ENCODE results near the gene RNF123. TPM values are rescaled to one million over a fixed set of nuclear protein-coding genes. Genes with fewer than 3 reads are reported as not detected.

RNF123 gene
- polyA plus RNA-seq, 1 of the 3 experiments (the other 2 are of a cell fraction): 48.1 TPM

GRCh38 chr3:49712166-49712565 is 22.8 kb downstream of the RNF123 start:
- POLR2A ChIA-PET: interaction anchor here (0.9 to 1.2 kb wide), 2 partner anchors 11 to 173 kb away, joined by 4 read pairs; partner anchors contain the start of gene GMPPB
- H3K4me3 ChIP-seq (ENCODE audit: low read depth in 2 of 2, low read length in 1 of 2): no peak overlapping the region
- 98% methylated on average over 4 of the region's 11 CpGs for WGBS (ENCODE audit: low lambda C conversion rate)

More at GRCh38 chr3:49712166-49712565, 22.8 kb downstream of the RNF123 start:
- DNase-seq: no peak
- no peak for TF ChIP-seq NRF1 (IDR thresholded peaks at IDR 0.05; ENCODE audit: low read depth, low read length)
- TF ChIP-seq IRF3 (IDR thresholded peaks at IDR 0.05; ENCODE audit: low read depth, low read length): no peak
- no peak for TF ChIP-seq EP300 (IDR thresholded peaks at IDR 0.05; ENCODE audit: borderline replicate concordance in 1 of 2, low read depth in 1 of 2, low read length in 1 of 2)
- TF ChIP-seq ELF1 (IDR thresholded peaks at IDR 0.05): no peak
- no peak for TF ChIP-seq TCF12 (IDR thresholded peaks at IDR 0.05)
- no peak for TF ChIP-seq YY1 (IDR thresholded peaks at IDR 0.05; ENCODE audit: low read depth)
- TF ChIP-seq JUND (IDR thresholded peaks at IDR 0.05): no peak
- TF ChIP-seq CTCF (IDR thresholded peaks at IDR 0.05): no peak
- no peak for TF ChIP-seq TAF1 (IDR thresholded peaks at IDR 0.05; ENCODE audit: borderline replicate concordance, low read depth, low read length)
- no peak for TF ChIP-seq FOXJ3 (CRISPR knock-in tag; IDR thresholded peaks at IDR 0.05)
- TF ChIP-seq ZBTB33 (IDR thresholded peaks at IDR 0.05; ENCODE audit: borderline replicate concordance, low read depth): no peak
- TF ChIP-seq GATA2 (CRISPR knock-in tag; IDR thresholded peaks at IDR 0.05): no peak
- no peak for TF ChIP-seq NFIC (IDR thresholded peaks at IDR 0.05; ENCODE audit: borderline replicate concordance)
- no peak for TF ChIP-seq CHD2 (IDR thresholded peaks at IDR 0.05; ENCODE audit: low read length, partially characterized antibody)
- no peak for TF ChIP-seq SMC3 (IDR thresholded peaks at IDR 0.05; ENCODE audit: low read depth, low read length)
- CTCF ChIA-PET: interaction anchor here (0.9 to 1.9 kb wide), 5 partner anchors 9 to 173 kb away, joined by 3 to 14 read pairs (median 4); no protein-coding TSS in a partner anchor
- no peaks in the 10 kb centered on the region for H3K79me2 ChIP-seq (ENCODE audit: insufficient read depth)
- no peaks in the 10 kb centered on the region for H3K9me2 ChIP-seq
- no peak overlapping the region for H3K9ac ChIP-seq
- no peaks in the 10 kb centered on the region for H3K4me1 ChIP-seq (ENCODE audit: control insufficient read depth in 1 of 2, insufficient read depth in 2 of 2, low read depth in 1 of 2, low read length in 1 of 2)
- H3K9me3 ChIP-seq: no peaks in the 10 kb centered on the region
- no peak overlapping the region for H2AFZ ChIP-seq (ENCODE audit: low read depth)
- peaks cover 8 to 16% of the 10 kb centered on the region in 2 experiments for H3K36me3 ChIP-seq (replicated peaks in 1 of 2; ENCODE audit: control insufficient read depth in 1 of 2, insufficient read depth in 2 of 2, low read length in 1 of 2)
- no peak overlapping the region for H3K4me2 ChIP-seq
- no peak overlapping the region for H3K27ac ChIP-seq (ENCODE audit: low read depth in 2 of 2, low read length in 1 of 2)
- H3F3A ChIP-seq (replicated peaks; ENCODE audit: insufficient read depth): no peaks in the 10 kb centered on the region
- H3K27me3 ChIP-seq (ENCODE audit: insufficient read depth): no peaks in the 10 kb centered on the region
- no peaks in the 10 kb centered on the region for H4K20me1 ChIP-seq (ENCODE audit: insufficient read depth)

Data from SK-N-SH (cell line).